Fibroblast of skin of right quadriceps (primary cell): ENCODE measurements around the gene RNF225.
"Not testable (repeated sequence)": the region's sequence is repeated elsewhere in the genome, so short reads cannot be mapped to it uniquely, and the experiment has no call there.

ENCODE experiments used
- DNase-seq: peaks from one replicate; pipeline ENCODE4 v3.0.0-alpha.2; 2013

RNF225 gene

GRCh38 chr19:58409010-58409790, 13.7 kb downstream of the RNF225 start:
- DNase-seq = no peak

- DNase-seq = no peak
Measured at GRCh38 chr19:58416604-58417003, 21.1 kb downstream of the RNF225 start.

GRCh38 chr19:58417071-58417470, 21.6 kb downstream of the RNF225 start:
- no peak for DNase-seq

- DNase-seq = no peak
Measured at GRCh38 chr19:58428617-58429016, 33.2 kb downstream of the RNF225 start.

GRCh38 chr19:58429745-58430144, 34.3 kb downstream of the RNF225 start:
- no peak for DNase-seq

GRCh38 chr19:58434217-58434616, 38.8 kb downstream of the RNF225 start:
- DNase-seq = peak; percentile 16

GRCh38 chr19:58439576-58440554, 44.4 kb downstream of the RNF225 start, which contains the start of gene ZNF132:
Gene ZNF132 (minus strand): TSS chr19:58440153. CDS start chr19:58439821, 332 bp downstream.
- DNase-seq = peak; percentile 100

GRCh38 chr19:58440556-58440955, 45.1 kb downstream of the RNF225 start:
- DNase-seq = no peak

GRCh38 chr19:58442986-58443385, 47.5 kb downstream of the RNF225 start:
- DNase-seq = not testable (repeated sequence)
